Subcutaneous abdominal adipose tissue (tissue), 5 donors: ENCODE measurements around the gene SAMD14.

Experiments
- H3K27ac ChIP-seq: one replicate; pipeline ENCODE4 v1.7.0; 2013; ENCODE audit warnings: low read depth, mild to moderate bottlenecking, inconsistent platforms, low read length, moderate library complexity
- H3K27me3 ChIP-seq, 5 donors: one replicate each; pipeline ENCODE4 v1.7.0; 2013; ENCODE audit warnings: low read length in 5 of 5, inconsistent platforms in 1 of 5; ENCODE audit not compliant: control insufficient read depth in 5 of 5, insufficient read depth in 4 of 5
- H3K36me3 ChIP-seq, 5 donors: one replicate each; pipeline ENCODE4 v1.7.0; 2013; ENCODE audit warnings: low read length in 5 of 5; ENCODE audit not compliant: control insufficient read depth in 5 of 5, insufficient read depth in 5 of 5
- H3K4me1 ChIP-seq, 5 donors: one replicate each; pipeline ENCODE4 v1.7.0; 2013; ENCODE audit warnings: low read length in 5 of 5, mild to moderate bottlenecking in 3 of 5, moderate library complexity in 1 of 5; ENCODE audit not compliant: control insufficient read depth in 5 of 5, insufficient read depth in 5 of 5
- H3K4me3 ChIP-seq, 5 donors: one replicate each; pipeline ENCODE4 v1.7.0; 2013; ENCODE audit warnings: low read length in 5 of 5, low read depth in 1 of 5
- H3K9ac ChIP-seq, 5 donors: one replicate each; pipeline ENCODE4 v1.7.0; 2013; ENCODE audit warnings: low read length in 5 of 5, mild to moderate bottlenecking in 4 of 5, moderate library complexity in 3 of 5
- H3K9me3 ChIP-seq, 5 donors: one replicate each; pipeline ENCODE4 v1.7.0; 2013; ENCODE audit warnings: low read length in 5 of 5; ENCODE audit not compliant: control insufficient read depth in 5 of 5
- donor health status: healthy.
- donor health status: healthy.
- donor health status: healthy.
- donor health status: healthy.
- donor health status: healthy.

SAMD14 gene

GRCh38 chr17:50060951-50061712, 68.8 kb downstream of the SAMD14 start:
- H3K4me1 ChIP-seq: peaks cover 5 to 81% (median 73%) of the 10 kb centered on the region in 5 donors
- peak overlapping the region in 1 of 5 donors; percentile 19 for H3K9ac ChIP-seq
- peaks cover 0 to 6% (median 0%) of the 10 kb centered on the region in 5 donors for H3K27me3 ChIP-seq
- H3K36me3 ChIP-seq: no peaks in the 10 kb centered on the region
- H3K4me3 ChIP-seq: no peak overlapping the region
- H3K27ac ChIP-seq: peak overlapping the region; percentile 54
- no peaks in the 10 kb centered on the region for H3K9me3 ChIP-seq
